Choroid plexus epithelial cell (primary cell): ENCODE results near the gene PEX26.
A peak's percentile ranks its signal among the peaks of the same experiment; 100 is the strongest.
"Not testable (repeated sequence)": the region's sequence is repeated elsewhere in the genome, so short reads cannot be mapped to it uniquely, and the experiment has no call there.

ENCODE experiments used
- DNase-seq: peaks from one replicate; pipeline ENCODE4 v3.0.0-alpha.2; 2010; ENCODE audit warnings: low read depth
- H3K4me3 ChIP-seq: 2 replicates; pipeline ENCODE4 v1.5.1; 2011; ENCODE audit warnings: low read depth, mild to moderate bottlenecking, control low read depth, low read length, moderate library complexity
- CTCF ChIP-seq: conservative IDR thresholded peaks from 2 replicates; pipeline ENCODE4 v1.5.1; 2011; ENCODE audit warnings: low read depth, mild to moderate bottlenecking, control low read depth, inconsistent platforms, low read length, moderate library complexity

PEX26 gene

GRCh38 chr22:18034076-18034475 lies 43.7 kb upstream of the PEX26 start:
- no peak for DNase-seq
- TF ChIP-seq CTCF: no peak

GRCh38 chr22:18035751-18036150 lies 42.0 kb upstream of the PEX26 start:
- TF ChIP-seq CTCF: no peak
- H3K4me3 ChIP-seq: no peak overlapping the region
- DNase-seq: peak; percentile 46

More at GRCh38 chr22:18034076-18034475, 43.7 kb upstream of the PEX26 start:
- no peak overlapping the region for H3K4me3 ChIP-seq

GRCh38 chr22:18040898-18041297 lies 36.9 kb upstream of the PEX26 start:
- not testable (repeated sequence) for H3K4me3 ChIP-seq, DNase-seq

GRCh38 chr22:18042685-18043084 lies 35.1 kb upstream of the PEX26 start:
- no peak for TF ChIP-seq CTCF
- no peak for DNase-seq
- H3K4me3 ChIP-seq: no peak overlapping the region

- TF ChIP-seq CTCF: no peak
- DNase-seq: peak; percentile 86
- no peak overlapping the region for H3K4me3 ChIP-seq
Measured at GRCh38 chr22:18044548-18045271, 33.1 kb upstream of the PEX26 start.

GRCh38 chr22:18045794-18046193 lies 32.0 kb upstream of the PEX26 start:
- no peak for DNase-seq
- no peak overlapping the region for H3K4me3 ChIP-seq
- TF ChIP-seq CTCF: no peak

GRCh38 chr22:18048041-18048440 lies 29.7 kb upstream of the PEX26 start:
- DNase-seq: no peak
- no peak for TF ChIP-seq CTCF
- H3K4me3 ChIP-seq: peak overlapping the region; percentile 49
